Body of pancreas (tissue), 4 donors: ENCODE results near the gene SLC44A1. TPM values are rescaled to one million over a fixed set of nuclear protein-coding genes. Genes with fewer than 3 reads are reported as not detected.
"Not testable (repeated sequence)": the region's sequence is repeated elsewhere in the genome, so short reads cannot be mapped to it uniquely, and the experiment has no call there.

Experiments
- ATAC-seq: fragments of 150-250 bp; one replicate; pipeline ENCODE4 v1.9.1; 2016
- DNase-seq, 4 donors: peaks; one replicate each; pipeline ENCODE4 v3.0.0-alpha.2; 2019
- H3K27ac ChIP-seq, 4 donors: fragments of 200-600 bp; sonication (generic); 1 replicate in 3 of 4; 2 replicates in 1 of 4; pipeline versions ENCODE4 v1.5.1 to v1.6.1; 2016 to 2019; ENCODE audit warnings: mild to moderate bottlenecking in 1 of 4, mixed read lengths in 1 of 4, moderate library complexity in 1 of 4
- H3K27me3 ChIP-seq, 2 donors: fragments of 200-600 bp; sonication (generic); one replicate each; pipeline ENCODE4 v1.6.0; 2016; ENCODE audit warnings: mild to moderate bottlenecking in 1 of 2
- H3K36me3 ChIP-seq, 2 donors: fragments of 200-600 bp; sonication (generic); replicated peaks in 1 of 2; 2 replicates each; pipeline ENCODE4 v1.5.1; 2016; ENCODE audit warnings: low read depth in 2 of 2; ENCODE audit not compliant: insufficient read depth in 1 of 2
- H3K4me1 ChIP-seq: fragments of 200-600 bp; sonication (generic); one replicate; pipeline ENCODE4 v1.6.0; 2016
- H3K4me3 ChIP-seq, 2 donors: fragments of 200-600 bp; sonication (generic); 1 replicate in 1 of 2; 2 replicates in 1 of 2; pipeline ENCODE4 v1.5.1; 2016 to 2019
- H3K9me3 ChIP-seq, 3 donors: fragments of 200-600 bp; sonication (generic); 1 replicate in 2 of 3; 2 replicates in 1 of 3; pipeline ENCODE4 v1.5.1; 2016
- CTCF ChIP-seq, 7 experiments: fragments of 450-650 bp in 4 of 7; fragments of 200-600 bp in 3 of 7; sonication (generic) in 3 of 7; IDR thresholded peaks; one replicate each; pipeline ENCODE4 v1.5.1; 2016 to 2019; ENCODE audit warnings: antibody characterized with exemption in 7 of 7
- POLR2A ChIP-seq, 3 donors: fragments of 450-650 bp; IDR thresholded peaks; one replicate each; pipeline ENCODE4 v1.6.1; 2016; ENCODE audit warnings: antibody characterized with exemption in 3 of 3, mild to moderate bottlenecking in 2 of 3
- WGBS, 2 donors: methylation state at CpG; one replicate each; pipeline ENCODE4 v1.1.5; 2017; 5-methylcytosine and 5-hydroxymethylcytosine counted together
- intact Hi-C: fragments of 100-400 bp; cut with DNase I; formaldehyde crosslinking; loops from one replicate; pipeline ENCODE4 v1.15.1; 2023
- total RNA-seq, 2 donors: library from RNA; depleted of rRNA; stranded (reverse); fragments of >200 nt; gene quantifications; one replicate each; pipeline ENCODE4 v1.1.0, GENCODE V29; 2016

Gene SLC44A1
- total RNA-seq, 2 donors from 2014 or later: 15.5 to 39.4 TPM

- DNase-seq (no peak), ATAC-seq (no peak)
- 84 to 90% methylated on average over 8 of the region's 8 CpGs for WGBS, 2 donors
- intact Hi-C loops: no loop called here
- no peaks in the 10 kb centered on the region for H3K9me3 ChIP-seq
- H3K4me1 ChIP-seq: peaks cover 19% of the 10 kb centered on the region
- H3K4me3 ChIP-seq: no peak overlapping the region
- H3K27ac ChIP-seq: no peak overlapping the region
- TF ChIP-seq POLR2A (IDR thresholded peaks at IDR 0.05) (no peak), CTCF (IDR thresholded peaks at IDR 0.05) (no peak)
- no peaks in the 10 kb centered on the region for H3K36me3 ChIP-seq
- no peaks in the 10 kb centered on the region for H3K27me3 ChIP-seq
Observed at GRCh38 chr9:105251133-105251532, 6.7 kb downstream of the SLC44A1 start.

- no peak for ATAC-seq
- Histone ChIP-seq H3K4me1 (peaks cover 12% of the 10 kb centered on the region), H3K9me3 (no peaks in the 10 kb centered on the region), H3K27ac (no peak overlapping the region), H3K27me3 (no peaks in the 10 kb centered on the region), H3K4me3 (no peak overlapping the region), H3K36me3 (no peaks in the 10 kb centered on the region)
- 82 to 84% methylated on average over 5 of the region's 5 CpGs for WGBS, 2 donors
- intact Hi-C loops: no loop called here
- TF ChIP-seq POLR2A (IDR thresholded peaks at IDR 0.05) (no peak), CTCF (IDR thresholded peaks at IDR 0.05) (peak in 2 of 7 experiments; percentile 4 to 20)
- DNase-seq: no peak
Observed at GRCh38 chr9:105251733-105252404, 7.4 kb downstream of the SLC44A1 start.

GRCh38 chr9:105252405-105252756, 7.9 kb downstream of the SLC44A1 start:
- Histone ChIP-seq H3K27me3 (no peaks in the 10 kb centered on the region), H3K27ac (no peak overlapping the region), H3K9me3 (no peaks in the 10 kb centered on the region), H3K4me3 (no peak overlapping the region), H3K36me3 (no peaks in the 10 kb centered on the region), H3K4me1 (peaks cover 8% of the 10 kb centered on the region)
- WGBS, 2 donors: 87 to 88% methylated on average over 5 of the region's 5 CpGs
- DNase-seq: no peak
- no peak for ATAC-seq
- intact Hi-C loops: no loop called here
- no peak for TF ChIP-seq POLR2A (IDR thresholded peaks at IDR 0.05)
- TF ChIP-seq CTCF (IDR thresholded peaks at IDR 0.05): no peak

- peaks cover 22% of the 10 kb centered on the region for H3K4me1 ChIP-seq
- intact Hi-C loops: no loop called here
- H3K27me3 ChIP-seq: no peaks in the 10 kb centered on the region
- no peaks in the 10 kb centered on the region for H3K36me3 ChIP-seq
- no peak overlapping the region for H3K27ac ChIP-seq
- H3K9me3 ChIP-seq: no peaks in the 10 kb centered on the region
- no peak overlapping the region for H3K4me3 ChIP-seq
- DNase-seq (no peak), ATAC-seq (no peak)
- WGBS, 2 donors: 89 to 93% methylated on average over 4 of the region's 4 CpGs
- TF ChIP-seq CTCF (IDR thresholded peaks at IDR 0.05): no peak
- no peak for TF ChIP-seq POLR2A (IDR thresholded peaks at IDR 0.05)
Observed at GRCh38 chr9:105254226-105254625, 9.8 kb downstream of the SLC44A1 start.

GRCh38 chr9:105255421-105255820, 11.0 kb downstream of the SLC44A1 start:
- no peak for TF ChIP-seq CTCF (IDR thresholded peaks at IDR 0.05)
- no peak for TF ChIP-seq POLR2A (IDR thresholded peaks at IDR 0.05)
- H3K36me3 ChIP-seq: no peaks in the 10 kb centered on the region
- ATAC-seq (no peak), DNase-seq (no peak)
- H3K4me1 ChIP-seq: peaks cover 31% of the 10 kb centered on the region
- H3K27me3 ChIP-seq: no peaks in the 10 kb centered on the region
- no peak overlapping the region for H3K4me3 ChIP-seq
- no peak overlapping the region for H3K27ac ChIP-seq
- H3K9me3 ChIP-seq: no peaks in the 10 kb centered on the region
- intact Hi-C loops: no loop called here

GRCh38 chr9:105256569-105256968, 12.1 kb downstream of the SLC44A1 start:
- H3K27ac ChIP-seq, H3K27me3 ChIP-seq, H3K4me3 ChIP-seq, intact Hi-C loops, H3K9me3 ChIP-seq, DNase-seq, ATAC-seq, H3K36me3 ChIP-seq: not testable (repeated sequence)
- peaks cover 33% of the 10 kb centered on the region for H3K4me1 ChIP-seq
- 92 to 94% methylated on average over 4 of the region's 4 CpGs for WGBS, 2 donors
